ENCODE data around the gene DCAF4L1.

Gene DCAF4L1

DNA sequence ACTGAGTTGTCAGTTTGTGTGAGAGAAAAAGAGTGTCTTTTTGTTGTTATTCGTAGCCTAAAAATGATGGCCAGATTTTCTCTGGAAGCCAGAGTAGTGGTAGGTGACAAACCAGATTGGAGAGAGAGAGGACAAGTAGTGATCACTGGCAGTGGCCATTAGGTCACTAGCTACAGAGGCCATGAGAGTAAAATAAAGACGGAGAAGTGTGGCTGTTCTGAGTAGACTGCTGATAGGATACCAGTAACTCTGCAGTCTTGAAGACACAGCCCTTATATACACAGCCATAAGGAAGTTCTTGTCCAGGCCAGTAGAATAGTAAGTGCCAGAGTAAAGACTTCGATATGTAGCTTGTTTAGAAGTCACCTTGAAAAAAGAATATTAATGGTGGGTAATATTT lies 16.5 kb downstream of the DCAF4L1 start:
- TF ChIP-seq, protein P1, sequence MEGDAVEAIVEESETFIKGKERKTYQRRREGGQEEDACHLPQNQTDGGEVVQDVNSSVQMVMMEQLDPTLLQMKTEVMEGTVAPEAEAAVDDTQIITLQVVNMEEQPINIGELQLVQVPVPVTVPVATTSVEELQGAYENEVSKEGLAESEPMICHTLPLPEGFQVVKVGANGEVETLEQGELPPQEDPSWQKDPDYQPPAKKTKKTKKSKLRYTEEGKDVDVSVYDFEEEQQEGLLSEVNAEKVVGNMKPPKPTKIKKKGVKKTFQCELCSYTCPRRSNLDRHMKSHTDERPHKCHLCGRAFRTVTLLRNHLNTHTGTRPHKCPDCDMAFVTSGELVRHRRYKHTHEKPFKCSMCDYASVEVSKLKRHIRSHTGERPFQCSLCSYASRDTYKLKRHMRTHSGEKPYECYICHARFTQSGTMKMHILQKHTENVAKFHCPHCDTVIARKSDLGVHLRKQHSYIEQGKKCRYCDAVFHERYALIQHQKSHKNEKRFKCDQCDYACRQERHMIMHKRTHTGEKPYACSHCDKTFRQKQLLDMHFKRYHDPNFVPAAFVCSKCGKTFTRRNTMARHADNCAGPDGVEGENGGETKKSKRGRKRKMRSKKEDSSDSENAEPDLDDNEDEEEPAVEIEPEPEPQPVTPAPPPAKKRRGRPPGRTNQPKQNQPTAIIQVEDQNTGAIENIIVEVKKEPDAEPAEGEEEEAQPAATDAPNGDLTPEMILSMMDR (IDR thresholded peaks at IDR 0.05) = no peak
- no peak for DNase-seq (ENCODE audit: low spot score)
- Histone ChIP-seq H3K4me3 (no peak overlapping the region), H3K27ac (no peak overlapping the region)

DNA sequence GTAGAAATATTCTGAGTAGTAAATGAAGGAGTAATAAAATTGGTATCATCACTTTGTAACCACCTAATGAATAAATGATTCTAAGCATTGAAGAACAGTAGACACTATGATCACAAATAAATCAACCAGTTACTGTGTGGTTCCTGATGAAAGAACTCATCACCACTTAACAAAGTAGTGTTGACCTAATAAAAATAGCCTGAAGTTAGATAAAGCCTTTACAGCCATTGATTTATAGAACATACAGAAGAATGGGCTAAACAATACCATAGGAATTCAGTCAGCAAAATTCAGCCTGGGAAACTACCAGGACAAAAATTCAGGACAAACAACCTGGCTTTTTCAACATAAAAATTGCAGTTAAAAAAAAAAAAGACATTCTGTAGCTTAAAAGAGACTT lies 17.8 kb downstream of the DCAF4L1 start:
- no peak for DNase-seq (ENCODE audit: low spot score)
- Histone ChIP-seq H3K4me3 (no peak overlapping the region), H3K27ac (no peak overlapping the region)
- TF ChIP-seq, protein P1 (IDR thresholded peaks at IDR 0.05) = no peak

DNA sequence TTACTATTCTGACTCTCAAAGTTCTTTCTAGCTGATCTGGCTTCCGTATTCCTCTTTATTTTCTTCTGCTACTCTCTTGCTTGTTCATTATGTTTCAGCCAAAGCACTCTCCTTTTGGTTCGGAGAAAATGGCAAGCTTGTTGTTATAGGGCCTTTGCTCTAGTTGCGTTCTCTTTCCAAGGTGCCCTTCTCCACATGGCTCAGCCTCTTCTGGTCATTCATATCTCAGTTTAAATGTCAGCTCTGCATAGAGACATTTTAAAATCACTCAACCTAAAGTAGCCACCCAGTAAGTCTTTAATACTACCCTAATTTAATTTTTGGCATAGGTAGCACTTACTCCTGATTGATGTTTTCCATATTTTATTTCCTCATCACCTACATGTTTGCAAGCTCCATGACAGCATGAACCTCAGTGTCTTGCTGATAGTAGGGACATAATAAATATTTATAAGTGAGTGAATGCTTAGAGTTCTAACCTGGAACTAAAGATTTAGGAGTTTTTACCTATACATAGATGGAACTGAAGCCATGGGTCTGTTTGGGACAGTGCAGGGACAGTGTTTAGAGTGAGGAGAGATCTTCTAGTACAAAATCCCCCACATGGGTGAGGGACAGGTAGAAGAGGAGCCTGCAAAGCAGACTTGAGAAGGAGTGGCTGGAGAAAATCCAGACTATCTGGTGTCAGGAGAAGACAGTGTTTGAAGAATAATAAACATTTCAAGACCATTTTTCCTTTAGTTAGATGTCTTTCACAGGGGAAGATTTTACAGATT lies 26.6 kb downstream of the DCAF4L1 start:
- no peak overlapping the region for H3K4me3 ChIP-seq
- TF ChIP-seq, protein P1 (IDR thresholded peaks at IDR 0.05) = no peak
- no peak for DNase-seq (ENCODE audit: low spot score)
- no peak overlapping the region for H3K27ac ChIP-seq

DNA sequence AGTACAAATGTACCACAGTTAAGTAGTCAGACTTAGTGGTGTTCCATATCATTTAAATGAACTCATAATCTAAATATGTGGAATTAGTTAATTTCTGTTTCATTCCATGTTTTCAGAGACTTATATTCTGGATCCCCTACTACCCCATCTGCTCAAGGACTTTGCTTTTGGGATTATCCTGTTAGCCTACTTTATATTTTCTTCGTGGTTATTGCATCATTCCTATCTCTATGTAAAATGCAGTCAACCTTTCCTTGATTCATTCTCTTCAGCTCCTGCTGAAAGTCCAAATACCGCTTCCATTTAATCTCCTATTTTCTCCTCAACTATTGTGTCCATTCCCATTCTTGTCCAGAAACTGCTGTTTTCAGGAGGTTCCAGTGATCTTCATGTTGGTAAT lies 33.9 kb downstream of the DCAF4L1 start:
- Histone ChIP-seq H3K4me3 (no peak overlapping the region), H3K27ac (no peak overlapping the region)
- TF ChIP-seq, protein P1 (IDR thresholded peaks at IDR 0.05) = no peak
- no peak for DNase-seq (ENCODE audit: low spot score)

DNA sequence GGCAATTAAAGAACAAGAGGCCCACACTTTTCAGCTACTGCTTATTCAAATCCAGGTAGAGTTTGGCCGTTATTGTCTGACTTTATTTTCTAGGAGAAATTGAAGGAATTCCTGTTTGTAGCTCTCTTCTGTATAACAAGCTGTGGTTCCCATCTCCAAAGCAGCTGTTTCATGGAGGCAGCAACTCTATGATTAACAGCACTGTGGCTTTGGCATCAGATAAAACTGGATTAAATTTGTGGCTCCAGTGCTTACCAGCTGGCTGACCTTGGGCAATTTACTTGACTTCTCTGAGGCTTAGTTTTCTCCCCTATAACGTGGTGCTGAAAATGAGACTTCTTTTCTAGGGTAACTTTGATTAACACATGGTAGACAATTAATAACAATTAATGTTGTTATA lies 36.9 kb downstream of the DCAF4L1 start:
- TF ChIP-seq, protein P1 (IDR thresholded peaks at IDR 0.05) = no peak
- H3K27ac ChIP-seq = no peak overlapping the region
- no peak overlapping the region for H3K4me3 ChIP-seq
- no peak for DNase-seq (ENCODE audit: low spot score)
